ENCODE measurements around the gene SCO1.

SCO1 gene

GRCh38 chr17:10681866-10682446, 15.4 kb downstream of the SCO1 start:
- no peak for TF ChIP-seq CTCF (IDR thresholded peaks at IDR 0.05; ENCODE audit: extremely low read depth, insufficient read depth, missing control alignments)
- in situ Hi-C loops (cut with MboI; ENCODE audit: low pct_unique_long_range_greater_than_20kb, low sequenced_read_pairs, unreplicated experiment): no loop called here
- no peak for DNase-seq (ENCODE audit: low spot score)

- in situ Hi-C loops (cut with MboI; ENCODE audit: low pct_unique_long_range_greater_than_20kb, low sequenced_read_pairs, unreplicated experiment): no loop called here
- no peak for DNase-seq (ENCODE audit: low spot score)
- no peak for TF ChIP-seq CTCF (IDR thresholded peaks at IDR 0.05; ENCODE audit: extremely low read depth, insufficient read depth, missing control alignments)
These were observed 22.6 kb downstream of the SCO1 start for GRCh38 chr17:10674704-10675103.

GRCh38 chr17:10673312-10673711, 24.0 kb downstream of the SCO1 start:
- in situ Hi-C loops (cut with MboI; ENCODE audit: low pct_unique_long_range_greater_than_20kb, low sequenced_read_pairs, unreplicated experiment): no loop called here
- no peak for DNase-seq (ENCODE audit: low spot score)
- TF ChIP-seq CTCF (IDR thresholded peaks at IDR 0.05; ENCODE audit: extremely low read depth, insufficient read depth, missing control alignments): no peak

GRCh38 chr17:10668775-10669174, 28.6 kb downstream of the SCO1 start:
- in situ Hi-C loops (cut with MboI; ENCODE audit: low pct_unique_long_range_greater_than_20kb, low sequenced_read_pairs, unreplicated experiment): no loop called here
- no peak for DNase-seq (ENCODE audit: low spot score)
- no peak for TF ChIP-seq CTCF (IDR thresholded peaks at IDR 0.05; ENCODE audit: extremely low read depth, insufficient read depth, missing control alignments)

- in situ Hi-C loops (cut with MboI; ENCODE audit: low pct_unique_long_range_greater_than_20kb, low sequenced_read_pairs, unreplicated experiment): no loop called here
- no peak for TF ChIP-seq CTCF (IDR thresholded peaks at IDR 0.05; ENCODE audit: extremely low read depth, insufficient read depth, missing control alignments)
- DNase-seq (ENCODE audit: low spot score): no peak
These were observed 30.4 kb downstream of the SCO1 start for GRCh38 chr17:10666906-10667305.

- in situ Hi-C loops (cut with MboI; ENCODE audit: low pct_unique_long_range_greater_than_20kb, low sequenced_read_pairs, unreplicated experiment): no loop called here
These were observed 32.8 kb downstream of the SCO1 start for GRCh38 chr17:10664571-10664970.

More at GRCh38 chr17:10664571-10664970, 32.8 kb downstream of the SCO1 start:
- DNase-seq (ENCODE audit: low spot score): no peak
- no peak for TF ChIP-seq CTCF (IDR thresholded peaks at IDR 0.05; ENCODE audit: extremely low read depth, insufficient read depth, missing control alignments)
